A204.1 (cell line): ENCODE results near the gene SNX25.
"Not testable (repeated sequence)": the region's sequence is repeated elsewhere in the genome, so short reads cannot be mapped to it uniquely, and the experiment has no call there.

Experiments used
- FAIRE-seq: peaks from 2 replicates; lab custom pipeline; 2012; peaks lifted over from hg19 to GRCh38; lab: Jason Lieb, UNC

The SNX25 gene

DNA sequence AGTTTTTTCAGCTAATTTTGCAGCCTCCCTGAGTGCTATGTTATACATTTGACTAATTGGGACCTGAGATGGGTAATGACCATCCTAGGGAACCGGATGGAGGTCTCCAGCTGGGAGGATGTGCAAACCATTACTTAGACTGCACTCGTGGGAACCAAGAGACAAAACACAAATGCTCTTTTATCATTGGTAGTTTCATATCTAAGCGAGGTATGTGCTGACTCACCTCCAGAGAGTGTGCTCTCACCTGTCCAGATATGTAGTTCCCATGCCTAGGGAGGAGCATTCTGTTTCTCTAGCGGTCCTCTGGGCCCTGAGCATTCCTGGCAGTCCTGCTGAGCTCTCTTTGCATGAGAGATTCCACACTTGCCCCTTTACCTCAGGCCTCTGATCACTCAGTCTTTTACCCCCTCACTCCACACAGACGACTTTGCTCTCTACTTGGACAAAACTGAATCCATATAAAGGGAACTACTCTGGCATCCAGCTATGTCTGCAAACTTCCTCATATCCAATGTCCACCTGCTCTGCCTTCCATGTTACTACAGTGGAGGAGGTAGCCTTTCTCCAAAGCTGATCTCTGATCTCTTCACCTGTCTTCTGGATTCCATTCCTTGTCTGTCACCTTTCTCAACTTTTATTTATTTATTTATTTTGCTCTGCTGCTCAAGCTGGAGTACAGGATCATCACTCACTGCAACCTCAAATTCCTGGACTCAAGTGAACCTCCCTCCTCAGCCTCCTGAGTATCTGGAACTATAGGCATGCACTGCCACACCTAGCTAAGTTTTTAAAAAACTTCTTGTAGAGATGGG lies 97.9 kb downstream of the SNX25 start:
- no peak for FAIRE-seq

DNA sequence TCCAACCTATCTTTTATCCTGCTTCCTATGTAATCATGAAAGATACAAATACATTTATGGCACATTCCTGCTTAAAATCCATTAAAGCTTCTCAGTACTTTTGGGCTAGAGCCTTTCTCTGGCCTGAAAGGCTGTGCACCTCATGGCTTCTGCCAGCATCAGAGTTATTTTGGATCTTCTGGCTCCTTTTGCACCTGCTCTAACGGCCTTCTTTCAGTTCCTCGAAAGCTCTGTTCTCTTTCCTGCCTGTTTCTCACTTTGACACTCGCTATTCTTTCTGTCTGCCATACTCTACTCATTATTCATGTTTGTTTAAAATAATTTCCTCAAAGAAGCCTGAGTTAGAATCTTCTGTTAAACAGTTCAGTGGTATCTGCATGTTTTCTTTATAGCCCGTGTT lies 100.4 kb downstream of the SNX25 start:
- no peak for FAIRE-seq

DNA sequence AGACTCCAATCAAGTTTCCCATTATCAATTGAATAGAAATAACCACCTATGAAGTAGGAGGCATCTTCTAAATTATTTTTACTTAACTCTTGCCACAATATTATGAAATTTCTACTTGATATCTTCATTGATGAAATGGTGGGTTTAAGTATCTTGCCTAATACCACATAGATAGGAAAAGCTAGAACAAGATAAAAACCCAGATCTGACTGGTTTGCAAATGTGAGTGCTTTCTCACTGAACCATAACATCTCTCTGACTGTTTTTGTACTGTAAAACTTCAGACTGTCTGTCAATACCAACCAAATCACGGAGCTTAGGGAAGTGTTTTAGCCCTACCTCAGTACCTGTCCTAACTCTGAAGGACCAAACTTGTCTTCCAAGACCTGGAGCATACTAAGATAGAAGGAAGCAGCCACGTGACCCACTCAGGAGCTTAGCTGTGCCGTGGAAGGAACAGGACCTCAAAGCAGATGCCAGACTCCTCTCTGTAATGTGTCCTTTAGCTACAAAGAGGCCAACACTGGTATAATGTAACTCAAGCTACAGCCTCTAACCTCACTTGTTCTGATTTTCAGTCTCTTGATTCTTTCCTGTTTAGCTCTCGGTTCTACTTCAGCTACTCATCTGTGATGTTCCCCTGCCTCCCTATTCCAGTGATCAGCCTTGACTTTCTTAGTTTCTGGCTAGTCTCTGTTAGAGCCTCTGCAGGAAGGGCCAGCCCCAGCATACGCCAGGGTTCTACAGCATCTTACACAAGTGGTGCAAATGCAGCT lies 101.9 kb downstream of the SNX25 start:
- no peak for FAIRE-seq

GRCh38 chr4:185312699-185313098 lies 103.3 kb downstream of the SNX25 start:
- FAIRE-seq: no peak

DNA sequence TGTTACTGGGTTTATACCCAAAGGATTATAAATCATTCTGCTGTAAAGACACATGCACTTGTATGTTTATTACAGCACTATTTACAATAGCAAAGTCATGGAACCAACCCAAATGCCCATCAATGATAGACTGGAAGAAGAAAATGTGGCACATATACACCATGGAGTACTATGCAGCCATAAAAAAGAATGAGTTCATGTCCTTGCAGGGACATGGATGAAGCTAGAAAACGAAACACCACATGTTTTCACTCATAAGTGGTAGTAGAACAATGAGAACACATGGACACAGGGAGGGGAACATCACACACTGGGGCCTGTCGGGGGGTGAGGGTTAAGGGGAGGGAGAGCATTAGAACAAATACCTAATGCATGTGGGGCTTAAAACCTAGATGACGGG lies 108.1 kb downstream of the SNX25 start:
- not testable (repeated sequence) for FAIRE-seq

- no peak for FAIRE-seq
These were observed 108.5 kb downstream of the SNX25 start for GRCh38 chr4:185317880-185318279.

- no peak for FAIRE-seq
These were observed 109.3 kb downstream of the SNX25 start for GRCh38 chr4:185318679-185319078.

GRCh38 chr4:185322803-185323202 lies 113.4 kb downstream of the SNX25 start:
- FAIRE-seq: no peak

DNA sequence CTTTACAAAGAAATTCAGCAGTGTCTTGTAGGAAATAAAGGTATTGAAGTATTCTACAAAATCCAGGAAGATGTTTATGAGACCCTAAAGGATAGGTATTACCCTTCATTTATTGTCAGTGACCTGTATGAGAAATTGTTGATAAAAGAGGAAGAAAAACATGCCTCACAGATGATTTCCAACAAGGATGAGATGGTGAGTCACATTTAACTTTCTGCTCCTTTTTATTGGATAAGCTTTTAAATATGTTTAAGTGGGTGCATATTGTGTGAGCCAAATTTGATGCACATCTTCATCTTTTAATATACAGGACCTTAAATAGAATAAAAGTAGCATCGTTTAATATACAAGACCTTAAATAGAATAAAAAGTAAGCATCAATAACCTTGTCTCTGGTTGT lies 114.2 kb downstream of the SNX25 start:
- no peak for FAIRE-seq

DNA sequence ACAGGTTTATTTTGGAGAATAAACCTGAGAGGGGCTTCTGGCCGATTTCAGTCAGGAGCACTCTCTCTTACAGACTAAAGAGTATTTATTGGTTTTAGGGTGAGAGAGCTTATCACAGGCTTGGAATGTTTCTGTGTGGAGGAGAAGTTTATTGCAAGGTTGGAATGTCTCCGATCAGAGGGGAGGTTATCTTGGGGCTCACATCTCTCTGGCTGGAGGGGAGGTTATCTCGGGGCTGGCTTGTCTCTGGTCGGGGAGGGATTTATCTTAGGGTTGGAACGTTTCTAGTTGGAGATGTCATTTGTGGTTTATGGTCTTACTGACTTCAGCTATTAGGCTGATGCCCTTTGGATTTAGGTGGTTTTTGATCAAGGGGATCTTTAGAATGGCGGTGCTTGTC lies 115.0 kb downstream of the SNX25 start:
- not testable (repeated sequence) for FAIRE-seq

DNA sequence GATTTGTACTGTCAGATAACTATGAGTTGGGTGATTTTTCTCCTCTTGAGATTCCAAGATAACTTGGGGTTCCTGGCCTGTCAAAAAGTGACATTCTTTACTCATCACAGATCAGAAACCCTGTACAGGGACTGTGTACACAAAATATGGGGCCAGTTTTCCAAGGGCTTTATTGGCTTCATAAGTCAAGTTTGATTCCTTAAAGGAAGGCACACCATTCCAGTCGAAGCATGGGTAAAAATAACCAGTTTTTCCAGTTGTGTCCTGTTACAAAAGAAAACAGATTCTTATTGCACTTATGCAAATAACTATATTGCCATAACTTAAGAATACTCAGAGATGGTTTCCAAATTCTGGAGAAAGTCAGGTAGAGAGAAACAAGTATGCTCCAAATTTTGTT lies 116.3 kb downstream of the SNX25 start:
- FAIRE-seq: not testable (repeated sequence)

GRCh38 chr4:185328586-185328985 lies 119.2 kb downstream of the SNX25 start:
- FAIRE-seq: no peak

GRCh38 chr4:185329879-185330510 lies 120.6 kb downstream of the SNX25 start:
- not testable (repeated sequence) for FAIRE-seq

- no peak for FAIRE-seq
These were observed 123.4 kb downstream of the SNX25 start for GRCh38 chr4:185332575-185333464.

GRCh38 chr4:185334326-185334725 lies 124.9 kb downstream of the SNX25 start:
- no peak for FAIRE-seq

GRCh38 chr4:185335579-185335978 lies 126.2 kb downstream of the SNX25 start:
- FAIRE-seq: no peak

DNA sequence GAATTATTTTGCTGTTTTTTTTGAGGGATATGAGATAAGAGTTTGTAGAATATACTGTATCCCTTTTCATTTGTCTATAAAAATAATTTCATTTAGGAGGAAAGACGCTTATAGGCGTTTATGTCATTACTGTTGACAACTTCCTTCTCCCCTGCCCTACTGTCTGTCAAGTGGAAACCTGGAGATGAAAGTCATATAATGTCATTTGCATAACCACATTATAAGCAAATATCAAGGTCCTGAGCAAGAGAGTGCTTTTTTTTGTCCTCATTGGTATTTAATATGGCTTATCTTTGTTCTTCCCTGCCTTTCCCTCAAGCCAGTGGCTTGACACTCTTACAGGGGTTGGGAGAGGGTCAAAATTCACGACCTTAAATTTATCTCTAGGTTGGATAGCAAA lies 130.5 kb downstream of the SNX25 start:
- FAIRE-seq: no peak

DNA sequence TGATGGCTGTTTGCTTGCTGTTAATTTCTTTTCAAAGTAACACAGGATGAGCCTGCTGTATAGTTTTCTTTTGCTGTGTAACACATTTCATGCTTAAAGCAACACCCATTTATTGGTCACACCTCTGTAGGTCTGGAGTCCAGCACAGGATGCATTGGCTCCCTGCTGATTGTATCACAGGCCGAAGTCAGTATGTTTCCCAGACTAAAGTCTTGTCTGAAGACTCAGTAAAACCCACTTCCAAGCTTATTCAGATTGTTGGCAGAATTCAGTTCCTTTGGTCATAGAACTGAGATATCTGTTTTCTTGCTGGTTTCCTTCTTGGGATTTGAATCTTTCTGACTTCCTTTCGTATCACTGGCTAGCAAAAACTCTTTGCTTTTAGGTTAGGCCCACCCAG lies 132.0 kb downstream of the SNX25 start:
- FAIRE-seq: no peak

DNA sequence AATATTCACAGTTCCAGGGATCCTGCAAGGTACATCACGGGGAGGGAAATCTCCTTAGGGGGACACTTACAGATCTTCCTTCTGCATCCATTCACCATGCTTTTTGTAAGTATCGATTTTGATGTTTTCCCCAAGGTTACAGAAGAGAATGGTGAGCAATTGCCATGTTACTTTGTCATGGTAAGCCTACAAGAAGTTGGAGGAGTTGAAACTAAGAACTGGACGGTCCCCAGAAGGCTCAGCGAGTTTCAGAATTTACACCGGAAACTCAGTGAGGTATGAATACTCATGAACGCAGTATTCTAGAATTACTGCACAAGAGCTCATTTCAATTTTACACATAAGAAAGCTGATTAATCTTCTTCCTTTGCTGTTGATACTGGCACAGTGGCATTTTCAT lies 132.4 kb downstream of the SNX25 start:
- FAIRE-seq: no peak

DNA sequence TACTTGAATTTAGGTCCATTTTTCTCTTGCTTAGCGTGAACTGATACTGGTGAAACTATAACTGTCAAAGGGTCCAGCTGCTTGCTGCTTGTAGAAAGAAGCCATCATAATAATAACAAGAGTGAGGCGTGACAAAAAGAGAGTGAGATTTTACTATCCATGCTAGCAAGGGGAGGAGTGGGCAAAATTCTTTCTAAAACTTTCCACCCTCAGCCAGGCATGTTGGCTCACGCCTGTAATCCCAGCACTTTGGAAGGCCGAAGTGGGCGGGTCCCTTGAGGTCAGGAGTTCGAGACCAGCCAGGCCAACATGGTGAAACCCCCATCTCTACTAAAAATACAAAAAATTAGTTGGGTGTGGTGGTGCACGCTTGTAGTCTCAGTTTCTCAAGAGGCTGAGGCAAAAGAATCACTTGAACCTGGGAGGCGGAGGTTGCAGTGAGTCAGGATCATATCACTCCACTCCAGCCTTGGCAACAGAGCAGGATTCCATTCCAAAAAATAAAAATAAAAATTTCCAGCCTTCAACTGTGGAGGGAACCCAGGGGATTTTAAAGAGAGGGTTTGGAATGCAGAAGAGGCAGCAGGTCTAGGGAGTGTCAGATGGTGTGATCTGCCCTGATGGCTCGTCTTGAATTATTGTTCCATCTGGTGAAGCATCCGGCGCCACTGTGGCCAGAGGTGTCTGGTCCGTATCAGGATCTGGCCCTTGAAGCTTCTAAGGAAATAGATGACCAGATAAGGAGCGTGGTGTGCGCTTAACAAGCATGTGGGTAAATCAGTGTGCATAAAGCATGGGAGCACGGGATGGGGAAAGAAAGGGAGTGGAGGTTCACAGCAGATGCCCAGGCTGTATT lies 134.6 kb downstream of the SNX25 start:
- FAIRE-seq: no peak
